SK-N-SH (cell line): ENCODE measurements around the gene DYNC1H1.
"Not testable (repeated sequence)": the region's sequence is repeated elsewhere in the genome, so short reads cannot be mapped to it uniquely, and the experiment has no call there.

Experiments used
- CTCF ChIP-seq: fragments of 200-600 bp; sonication (generic); IDR thresholded peaks from 2 replicates; pipeline ENCODE4 v1.6.1; 2017; ENCODE audit warnings: antibody characterized with exemption, mild to moderate bottlenecking, moderate library complexity
- EZH2phosphoT487 ChIP-seq: fragments of 200-600 bp; sonication (generic); IDR thresholded peaks from 2 replicates; pipeline ENCODE4 v1.6.1; 2017; ENCODE audit warnings: low read depth, mixed run types, mild to moderate bottlenecking, antibody characterized with exemption, moderate library complexity, borderline replicate concordance
- GATA2 ChIP-seq: sonication (generic); formaldehyde crosslinking; IDR thresholded peaks from 2 replicates; pipeline ENCODE4 v1.5.0; 2020; ENCODE audit warnings: mild to moderate bottlenecking, missing genetic modification reagents
- MAX ChIP-seq: IDR thresholded peaks from 2 replicates; pipeline ENCODE4 v1.4.0; 2012; ENCODE audit warnings: low read depth
- MEF2A ChIP-seq: IDR thresholded peaks from 2 replicates; pipeline ENCODE4 v1.4.0; 2012; ENCODE audit warnings: low read depth, borderline replicate concordance
- SMC3 ChIP-seq: IDR thresholded peaks from 2 replicates; pipeline ENCODE4 v1.6.1; 2012; ENCODE audit warnings: low read depth, low read length, improper control_type of control experiment
- YY1 ChIP-seq: IDR thresholded peaks from 2 replicates; pipeline ENCODE4 v1.4.0; 2012; ENCODE audit warnings: low read depth, mild to moderate bottlenecking

- not testable (repeated sequence) for TF ChIP-seq YY1; CTCF; GATA2 (CRISPR knock-in tag); SMC3; MEF2A; MAX; EZH2phosphoT487
These were observed 20.5 kb downstream of the DYNC1H1 start for GRCh38 chr14:101984831-101985230.
